Measurements from ENCODE around the gene USP35. TPM values are rescaled to one million over a fixed set of nuclear protein-coding genes. Genes with fewer than 3 reads are reported as not detected.

Gene USP35
- total and polyA plus RNA-seq, 4 donors, result 4.9 to 9.6 (median 5.6) TPM

- Histone ChIP-seq H3K27ac (ENCODE audit: low read depth in 1 of 2, low read length in 1 of 2) (no peak overlapping the region), H3K4me1 (ENCODE audit: control insufficient read depth in 5 of 5, insufficient read depth in 5 of 5, low read length in 5 of 5) (no peaks in the 10 kb centered on the region), H3K9me3 (ENCODE audit: control insufficient read depth in 4 of 4, insufficient read depth in 3 of 4, low read length in 3 of 4) (no peaks in the 10 kb centered on the region), H3K27me3 (ENCODE audit: control insufficient read depth in 3 of 3, insufficient read depth in 3 of 3, low read length in 2 of 3) (no peaks in the 10 kb centered on the region), H3K36me3 (ENCODE audit: control insufficient read depth in 4 of 4, insufficient read depth in 4 of 4, low read length in 4 of 4) (peaks cover 15 to 57% (median 29%) of the 10 kb centered on the region in 4 donors), H3K4me3 (no peak overlapping the region), H3K9ac (ENCODE audit: insufficient read depth in 1 of 2, low read length in 2 of 2) (no peak overlapping the region)
- 86 to 91% methylated on average over 9 of the region's 9 CpGs for WGBS, 2 donors
- DNase-seq, result peak in 1 of 3 donors; percentile 7
- TF ChIP-seq CTCF (IDR thresholded peaks at IDR 0.05; ENCODE audit: control extremely low read depth, extremely low read depth), result no peak
- ATAC-seq (ENCODE audit: insufficient read depth, low FRiP score), result no peak
Measured at GRCh38 chr11:78223320-78223954, 34.7 kb downstream of the USP35 start.

- H3K27me3 ChIP-seq (ENCODE audit: control insufficient read depth in 3 of 3, insufficient read depth in 3 of 3, low read length in 2 of 3), result no peaks in the 10 kb centered on the region
- H3K27ac ChIP-seq (ENCODE audit: low read depth in 1 of 2, low read length in 1 of 2), result no peak overlapping the region
- H3K36me3 ChIP-seq (ENCODE audit: control insufficient read depth in 4 of 4, insufficient read depth in 4 of 4, low read length in 4 of 4), result peaks cover 9 to 46% (median 26%) of the 10 kb centered on the region in 4 donors
- TF ChIP-seq CTCF (IDR thresholded peaks at IDR 0.05; ENCODE audit: control extremely low read depth, extremely low read depth), result no peak
- no peak overlapping the region for H3K4me3 ChIP-seq
- H3K9me3 ChIP-seq (ENCODE audit: control insufficient read depth in 4 of 4, insufficient read depth in 3 of 4, low read length in 3 of 4), result no peaks in the 10 kb centered on the region
- H3K9ac ChIP-seq (ENCODE audit: insufficient read depth in 1 of 2, low read length in 2 of 2), result no peak overlapping the region
- peak in 1 of 3 donors; percentile 4 for DNase-seq
- no peak for ATAC-seq (ENCODE audit: insufficient read depth, low FRiP score)
- no peaks in the 10 kb centered on the region for H3K4me1 ChIP-seq (ENCODE audit: control insufficient read depth in 5 of 5, insufficient read depth in 5 of 5, low read length in 5 of 5)
- 90 to 95% methylated on average over 4 of the region's 4 CpGs for WGBS, 2 donors
Measured at GRCh38 chr11:78224506-78224905, 35.8 kb downstream of the USP35 start.

- H3K9me3 ChIP-seq (ENCODE audit: control insufficient read depth in 4 of 4, insufficient read depth in 3 of 4, low read length in 3 of 4), result no peaks in the 10 kb centered on the region
- WGBS, 2 donors, result 95 to 96% methylated on average over 7 of the region's 7 CpGs
Measured at GRCh38 chr11:78224906-78225420, 36.2 kb downstream of the USP35 start.

More at GRCh38 chr11:78224906-78225420, 36.2 kb downstream of the USP35 start:
- Histone ChIP-seq H3K36me3 (ENCODE audit: control insufficient read depth in 4 of 4, insufficient read depth in 4 of 4, low read length in 4 of 4) (peaks cover 9 to 42% (median 24%) of the 10 kb centered on the region in 4 donors), H3K4me3 (no peak overlapping the region), H3K27ac (ENCODE audit: low read depth in 1 of 2, low read length in 1 of 2) (no peak overlapping the region), H3K27me3 (ENCODE audit: control insufficient read depth in 3 of 3, insufficient read depth in 3 of 3, low read length in 2 of 3) (no peaks in the 10 kb centered on the region), H3K9ac (ENCODE audit: insufficient read depth in 1 of 2, low read length in 2 of 2) (no peak overlapping the region), H3K4me1 (ENCODE audit: control insufficient read depth in 5 of 5, insufficient read depth in 5 of 5, low read length in 5 of 5) (no peaks in the 10 kb centered on the region)
- no peak for ATAC-seq (ENCODE audit: insufficient read depth, low FRiP score)
- DNase-seq, result no peak
- TF ChIP-seq CTCF (IDR thresholded peaks at IDR 0.05; ENCODE audit: control extremely low read depth, extremely low read depth), result no peak

Measured in lung (tissue), 12 donors.